Uterus (tissue), 2 donors: ENCODE measurements around the gene SLC34A3.

Source experiments
- CTCF ChIP-seq, 4 experiments: fragments of 200-600 bp in 2 of 4; fragments of 450-650 bp in 2 of 4; sonication (generic) in 2 of 4; IDR thresholded peaks; one replicate each; pipeline ENCODE4 v1.5.1; 2016 to 2019; ENCODE audit warnings: antibody characterized with exemption in 4 of 4, mild to moderate bottlenecking in 2 of 4, moderate library complexity in 1 of 4
- POLR2A ChIP-seq, 2 donors: fragments of 450-650 bp; IDR thresholded peaks; one replicate each; pipeline ENCODE4 v1.6.1; 2016; ENCODE audit warnings: antibody characterized with exemption in 2 of 2, mild to moderate bottlenecking in 1 of 2, moderate library complexity in 1 of 2

- TF ChIP-seq CTCF (IDR thresholded peaks at IDR 0.05) (no peak), POLR2A (IDR thresholded peaks at IDR 0.05) (no peak)
Measured at GRCh38 chr9:137198902-137199283, 31.8 kb upstream of the SLC34A3 start.
